Measurements from ENCODE around the gene IL5.
A peak's percentile ranks its signal among the peaks of the same experiment; 100 is the strongest.
"Not testable (repeated sequence)": the region's sequence is repeated elsewhere in the genome, so short reads cannot be mapped to it uniquely, and the experiment has no call there.

IL5 gene

GRCh38 chr5:132543472-132544201 is at the start of gene IL5:
TSS of gene IL5 (minus strand) at chr5:132543522. CDS start at chr5:132543478, 44 bp downstream.
- in situ Hi-C loops (cut with HindIII; ENCODE audit: low sequenced_read_pairs) = no loop called here
- H3K4me3 ChIP-seq (ENCODE audit: low read depth, low read length) = no peak within 1 kb of the TSS
- TF ChIP-seq CTCF (IDR thresholded peaks at IDR 0.05; ENCODE audit: low read depth, low read length) = no peak
- DNase-seq (ENCODE audit: low read depth, low spot score) = no peak

GRCh38 chr5:132592521-132592920 is 49.2 kb upstream of the IL5 start:
- in situ Hi-C loops (cut with HindIII; ENCODE audit: low sequenced_read_pairs) = no loop called here
- no peak for TF ChIP-seq CTCF (IDR thresholded peaks at IDR 0.05; ENCODE audit: low read depth, low read length)
- peak; percentile 32 for DNase-seq (ENCODE audit: low read depth, low spot score)
- no peak overlapping the region for H3K4me3 ChIP-seq (ENCODE audit: low read depth, low read length)

- TF ChIP-seq CTCF (IDR thresholded peaks at IDR 0.05; ENCODE audit: low read depth, low read length) = peak; percentile 29
- peak; percentile 15 for DNase-seq (ENCODE audit: low read depth, low spot score)
- H3K4me3 ChIP-seq (ENCODE audit: low read depth, low read length) = no peak overlapping the region
- in situ Hi-C loops (cut with HindIII; ENCODE audit: low sequenced_read_pairs) = no loop called here
Observed at GRCh38 chr5:132591145-132591544, 47.8 kb upstream of the IL5 start.

GRCh38 chr5:132589467-132589866 is 46.1 kb upstream of the IL5 start:
- in situ Hi-C loops (cut with HindIII; ENCODE audit: low sequenced_read_pairs) = no loop called here
- TF ChIP-seq CTCF (IDR thresholded peaks at IDR 0.05; ENCODE audit: low read depth, low read length) = no peak
- DNase-seq (ENCODE audit: low read depth, low spot score) = no peak
- H3K4me3 ChIP-seq (ENCODE audit: low read depth, low read length) = no peak overlapping the region

- no peak for TF ChIP-seq CTCF (IDR thresholded peaks at IDR 0.05; ENCODE audit: low read depth, low read length)
- in situ Hi-C loops (cut with HindIII; ENCODE audit: low sequenced_read_pairs) = no loop called here
- DNase-seq (ENCODE audit: low read depth, low spot score) = no peak
- H3K4me3 ChIP-seq (ENCODE audit: low read depth, low read length) = no peak overlapping the region
Observed at GRCh38 chr5:132586063-132586462, 42.7 kb upstream of the IL5 start.

GRCh38 chr5:132584560-132584959 is 41.2 kb upstream of the IL5 start:
- DNase-seq (ENCODE audit: low read depth, low spot score); in situ Hi-C loops (cut with HindIII; ENCODE audit: low sequenced_read_pairs); H3K4me3 ChIP-seq (ENCODE audit: low read depth, low read length): not testable (repeated sequence)

- no peak for DNase-seq (ENCODE audit: low read depth, low spot score)
- no peak for TF ChIP-seq CTCF (IDR thresholded peaks at IDR 0.05; ENCODE audit: low read depth, low read length)
- no peak overlapping the region for H3K4me3 ChIP-seq (ENCODE audit: low read depth, low read length)
- in situ Hi-C loops (cut with HindIII; ENCODE audit: low sequenced_read_pairs) = no loop called here
Observed at GRCh38 chr5:132576123-132576522, 32.8 kb upstream of the IL5 start.

All from astrocyte of the spinal cord (primary cell).